HG03439 (cell line): ENCODE results near the gene NAA60.
A peak's percentile ranks its signal among the peaks of the same experiment; 100 is the strongest.
"Not testable (repeated sequence)": the region's sequence is repeated elsewhere in the genome, so short reads cannot be mapped to it uniquely, and the experiment has no call there.

Experiments
- ATAC-seq: cut with Tn5 transposase; IDR thresholded peaks from one replicate; pipeline ENCODE4 v1.9.1; 2021; ENCODE audit warnings: mild to moderate bottlenecking, moderate library complexity; ENCODE audit not compliant: unreplicated experiment

NAA60 gene

DNA sequence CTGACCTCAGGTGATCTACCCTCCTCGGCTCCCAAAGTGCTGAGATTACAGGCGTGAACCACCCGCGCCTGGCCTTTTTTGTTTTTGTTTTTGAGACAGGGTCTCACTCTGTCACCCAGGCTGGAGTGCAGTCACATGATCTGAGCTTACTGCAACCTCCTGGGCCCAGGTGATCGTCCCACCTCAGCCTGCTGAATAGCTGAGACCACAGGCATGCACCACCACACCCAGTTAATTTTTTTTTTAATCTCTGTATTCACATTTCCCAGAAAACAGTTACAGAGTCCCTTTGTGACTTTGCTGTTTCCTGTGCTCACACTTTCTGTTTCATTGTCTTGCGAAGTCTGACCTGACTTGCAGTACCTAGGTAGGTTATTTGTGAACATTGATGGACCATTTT is 60.0 kb downstream of the NAA60 start:
- ATAC-seq: no peak

DNA sequence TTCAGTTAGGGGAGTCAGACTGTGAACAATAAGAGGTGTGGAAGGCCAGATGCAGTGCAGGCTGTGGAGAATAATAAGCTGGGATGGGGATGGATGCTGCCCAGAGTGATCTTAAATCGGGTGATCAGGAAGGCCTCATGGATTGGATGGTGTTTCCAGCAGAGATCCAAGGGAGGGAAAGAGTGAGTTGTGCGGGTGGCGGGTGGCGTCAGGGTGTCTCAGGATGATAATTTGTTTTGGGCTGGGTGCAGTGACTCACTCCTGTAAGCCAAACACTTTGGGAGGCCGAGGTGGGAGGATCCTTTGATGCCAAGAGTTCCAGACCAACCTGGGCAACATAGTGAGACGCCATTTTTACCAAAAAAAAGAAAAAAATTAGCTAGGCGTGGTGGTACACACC is 65.3 kb downstream of the NAA60 start:
- no peak for ATAC-seq

- no peak for ATAC-seq
These were observed 66.0 kb downstream of the NAA60 start for GRCh38 chr16:3509470-3509928.

DNA sequence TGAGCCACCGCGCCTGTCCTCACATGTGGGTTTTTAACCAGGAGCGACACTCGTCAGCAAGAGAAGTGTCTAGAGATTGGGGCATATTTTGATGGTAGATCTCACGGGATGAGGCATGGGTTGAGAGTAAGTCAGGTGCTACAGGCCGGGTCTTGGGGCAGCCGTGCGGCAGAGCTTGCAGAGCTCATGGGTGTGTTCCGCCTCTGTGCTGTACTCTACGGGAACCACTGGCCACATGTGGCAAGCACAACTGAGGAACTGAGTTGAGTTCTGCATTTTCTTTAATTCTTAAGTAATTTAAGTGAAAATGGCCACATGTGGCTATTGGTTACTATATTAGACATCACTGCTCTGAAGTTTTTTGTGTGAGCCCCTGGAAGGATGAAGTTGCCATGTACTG is 66.9 kb downstream of the NAA60 start:
- ATAC-seq: no peak

GRCh38 chr16:3511286-3512180 is 68.1 kb downstream of the NAA60 start:
- no peak for ATAC-seq

GRCh38 chr16:3513892-3514583 is 70.6 kb downstream of the NAA60 start:
- ATAC-seq: peak; percentile 53

GRCh38 chr16:3514621-3515020 is 71.1 kb downstream of the NAA60 start:
- no peak for ATAC-seq

DNA sequence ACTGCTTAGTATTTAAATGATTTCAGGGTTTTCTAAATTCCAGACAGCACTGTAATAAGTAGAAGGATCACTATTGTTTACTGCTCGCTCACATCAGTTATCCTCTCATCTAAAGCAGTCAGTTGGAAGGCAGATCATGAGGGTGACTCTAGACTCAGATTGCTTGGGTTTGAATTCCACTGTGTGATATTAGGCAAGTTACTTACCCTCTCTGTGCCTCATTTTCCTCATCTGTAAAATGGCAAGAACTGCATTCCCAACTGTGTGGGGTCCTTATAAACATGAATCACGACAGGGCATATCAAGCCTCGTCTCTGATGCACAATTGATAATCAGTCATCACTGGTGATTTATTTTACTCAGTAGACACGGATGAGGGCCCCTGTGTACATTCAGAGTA is 72.4 kb downstream of the NAA60 start:
- ATAC-seq: no peak

- no peak for ATAC-seq
These were observed 75.0 kb downstream of the NAA60 start for GRCh38 chr16:3518292-3518985.

DNA sequence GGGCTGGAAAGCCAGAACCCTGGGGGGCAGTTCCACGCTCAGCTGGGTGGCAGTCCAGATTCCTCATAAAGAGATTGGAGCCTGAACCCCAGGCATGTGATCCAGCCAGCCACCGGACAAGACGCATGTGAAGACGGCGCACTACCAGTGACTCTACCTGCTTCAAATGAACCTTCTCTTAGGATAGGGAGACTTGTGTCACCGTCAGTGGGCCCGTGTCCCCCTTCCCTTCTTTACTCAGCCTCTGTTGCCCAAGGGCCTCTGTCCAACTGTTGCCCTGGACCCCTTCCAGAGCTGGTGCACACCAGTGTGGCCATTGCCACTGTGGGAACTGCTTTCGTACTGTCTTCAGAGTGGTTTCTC is 75.5 kb downstream of the NAA60 start:
- ATAC-seq: no peak

GRCh38 chr16:3519581-3519980 is 76.1 kb downstream of the NAA60 start:
- no peak for ATAC-seq

GRCh38 chr16:3520413-3520812 is 76.9 kb downstream of the NAA60 start:
- ATAC-seq: no peak

DNA sequence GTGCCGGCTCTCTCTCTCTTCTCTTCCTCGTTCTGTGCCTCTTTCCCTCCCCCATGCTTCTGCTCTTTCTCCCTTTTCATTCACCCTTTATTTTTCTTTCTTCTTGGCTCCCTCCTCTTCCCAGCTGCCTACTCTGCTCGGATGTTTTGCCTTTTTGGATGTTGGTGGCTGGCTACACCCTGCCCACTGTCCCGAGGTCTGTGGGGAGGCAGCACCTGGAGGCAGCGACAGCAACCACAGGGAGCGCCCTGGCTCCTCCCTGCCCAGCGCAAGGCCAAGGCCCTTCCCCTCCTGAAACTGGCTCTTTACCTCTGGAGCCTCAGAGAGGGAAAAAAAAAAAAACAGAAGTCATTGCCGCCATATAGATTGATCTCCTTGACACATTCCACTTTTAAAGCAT is 77.4 kb downstream of the NAA60 start:
- ATAC-seq: no peak

- no peak for ATAC-seq
These were observed 79.8 kb downstream of the NAA60 start for GRCh38 chr16:3523281-3523680.

DNA sequence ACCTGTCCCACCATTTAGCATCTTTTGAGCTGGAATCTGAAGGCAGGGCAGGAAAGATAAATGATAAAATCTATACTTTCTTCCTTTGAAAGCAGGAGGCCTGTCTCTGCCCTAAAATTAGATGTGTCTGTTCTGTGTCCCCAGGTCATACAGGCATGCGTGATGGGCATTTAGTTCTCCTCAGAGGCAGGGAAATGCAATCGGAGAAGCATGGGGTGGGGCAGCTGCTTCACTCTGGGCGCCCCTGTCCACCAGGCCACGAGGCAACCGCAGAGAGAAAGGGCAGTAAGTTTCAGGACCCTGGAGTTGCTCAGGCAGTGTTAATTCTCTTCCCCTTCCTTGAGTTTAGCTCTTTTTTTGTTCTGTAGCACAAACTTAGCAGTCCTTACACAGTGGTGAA is 82.5 kb downstream of the NAA60 start:
- ATAC-seq: no peak

DNA sequence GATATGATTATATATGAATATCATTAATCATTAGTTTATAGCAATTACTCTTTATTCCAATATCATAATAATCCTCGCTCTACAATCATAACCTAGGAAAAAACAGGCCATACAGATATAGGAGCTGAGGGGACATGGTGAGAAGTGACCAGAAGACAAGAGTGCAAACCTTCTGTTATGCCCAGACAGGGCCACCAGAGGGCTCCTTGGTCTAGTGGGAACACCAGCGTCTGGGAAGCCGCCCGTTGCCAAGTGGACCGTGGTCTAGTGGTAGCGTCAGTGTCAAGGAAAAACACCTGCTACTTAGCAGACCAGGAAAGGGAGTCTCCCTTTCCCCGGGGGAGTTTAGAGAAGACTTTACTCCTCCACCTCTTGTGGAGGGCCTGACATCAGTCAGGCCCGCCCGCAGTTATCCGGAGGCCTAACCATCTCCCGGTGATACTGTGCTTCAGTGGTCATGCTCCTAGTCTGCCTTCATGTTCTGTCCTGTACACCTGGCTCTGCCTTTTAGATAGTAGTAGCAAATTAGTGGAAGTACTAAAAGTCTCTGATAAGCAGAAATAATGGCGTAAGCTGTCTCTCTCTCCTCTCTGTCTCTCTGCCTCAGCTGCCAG is 83.8 kb downstream of the NAA60 start:
- not testable (repeated sequence) for ATAC-seq

DNA sequence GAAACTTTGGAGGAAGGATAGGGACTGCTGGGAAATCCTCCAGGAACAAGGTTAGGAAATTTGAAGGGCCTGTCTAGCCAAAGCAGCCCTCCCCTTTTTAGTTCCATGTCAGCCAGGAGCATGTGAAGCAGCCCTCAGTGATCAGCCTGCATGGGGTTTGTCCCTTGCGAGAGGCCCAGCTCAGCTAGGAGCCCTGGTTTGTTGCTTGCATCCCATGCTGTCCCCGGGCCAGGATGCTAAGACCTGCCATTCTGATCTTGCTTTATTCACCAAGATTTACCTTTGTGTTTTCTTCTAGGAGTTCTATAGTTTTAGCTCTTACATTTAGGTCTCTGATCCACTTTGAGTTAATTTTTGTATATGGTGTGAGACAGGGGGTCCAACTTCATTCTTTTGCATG is 84.9 kb downstream of the NAA60 start:
- ATAC-seq: no peak

- no peak for ATAC-seq
These were observed 85.7 kb downstream of the NAA60 start for GRCh38 chr16:3529175-3529574.

GRCh38 chr16:3530371-3530914 is 87.0 kb downstream of the NAA60 start:
- no peak for ATAC-seq

DNA sequence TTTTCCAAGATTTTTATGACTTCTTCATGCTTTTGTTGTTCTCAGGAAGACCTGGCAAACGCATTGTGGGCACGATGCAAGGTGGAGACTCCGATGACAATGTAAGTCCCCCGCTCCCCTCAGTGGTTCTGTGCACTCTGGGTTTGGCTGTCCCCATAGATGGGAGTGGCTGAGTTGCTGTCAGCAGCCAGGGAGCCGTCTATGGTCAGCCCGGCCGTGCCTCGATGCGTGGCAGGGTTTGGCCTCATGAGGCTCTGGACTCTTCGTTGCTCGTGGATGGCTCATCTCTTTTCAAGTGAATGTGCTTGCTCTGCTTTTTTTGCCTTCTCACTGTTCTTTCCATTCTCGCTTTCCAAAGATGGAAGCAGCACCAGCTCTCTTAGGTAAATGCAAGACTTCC is 89.3 kb downstream of the NAA60 start:
- ATAC-seq: no peak

- ATAC-seq: no peak
These were observed 90.6 kb downstream of the NAA60 start for GRCh38 chr16:3534126-3534525.
